Measurements from ENCODE around the gene ATIC. TPM values are rescaled to one million over a fixed set of nuclear protein-coding genes. Genes with fewer than 3 reads are reported as not detected.

ATIC gene
- total and polyA plus RNA-seq, 2 donors (not counting 1 experiment from before 2014, with no cell fraction given): 40.3 to 92.7 TPM

DNA sequence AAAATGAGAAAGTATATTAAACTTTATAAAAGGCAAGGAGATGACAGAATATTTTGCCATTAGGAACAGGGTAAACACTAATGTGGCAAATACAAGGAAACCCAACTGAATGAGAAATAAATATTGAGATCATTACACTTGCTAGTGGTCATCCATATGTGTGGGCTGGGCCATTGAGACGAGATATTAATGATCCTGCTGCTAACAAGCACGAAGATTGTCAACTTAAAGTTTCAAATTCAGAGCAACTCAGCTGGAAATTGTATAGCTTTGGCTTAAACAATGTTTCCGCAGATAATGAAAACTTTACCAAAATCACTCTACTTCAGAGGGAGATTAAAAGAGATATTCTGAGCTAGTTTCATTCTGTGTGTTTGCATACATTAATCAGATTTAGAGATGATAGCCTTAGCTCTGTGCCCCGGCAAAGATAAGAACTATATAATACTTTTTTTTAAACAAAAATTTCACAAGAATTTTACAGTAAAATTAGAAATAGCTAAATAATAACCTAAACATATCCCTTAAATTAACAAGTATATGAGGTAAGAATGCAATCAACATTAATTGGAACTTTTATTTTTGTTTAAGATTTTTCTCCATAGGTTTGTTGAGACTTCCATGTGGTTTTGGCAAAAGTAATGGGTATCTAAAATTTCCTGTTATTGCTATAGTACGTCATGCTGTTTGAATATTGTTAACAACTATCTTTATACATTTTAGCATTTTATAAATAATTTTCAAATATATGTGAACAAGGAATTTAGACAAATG, 84.0 kb downstream of the ATIC start:
- DNase-seq (ENCODE audit: low read depth in 2 of 2): no peak
- peaks cover 19% of the 10 kb centered on the region for H3K4me1 ChIP-seq (ENCODE audit: control insufficient read depth, extremely low read depth, insufficient read depth, low read length)
- H3K79me2 ChIP-seq (ENCODE audit: control insufficient read depth, insufficient read depth, low read length): peaks cover 16% of the 10 kb centered on the region
- no peaks in the 10 kb centered on the region for H4K20me1 ChIP-seq (ENCODE audit: control insufficient read depth, extremely low read depth, insufficient read depth, low read length)
- no peak overlapping the region for H3K4me3 ChIP-seq (replicated peaks in 1 of 4; ENCODE audit: control extremely low read depth in 1 of 4, insufficient read depth in 1 of 4, low read depth in 3 of 4, low read length in 4 of 4)
- no peak for TF ChIP-seq EZH2 (IDR thresholded peaks at IDR 0.05; ENCODE audit: low read length, missing control alignments)
- TF ChIP-seq, protein P1, sequence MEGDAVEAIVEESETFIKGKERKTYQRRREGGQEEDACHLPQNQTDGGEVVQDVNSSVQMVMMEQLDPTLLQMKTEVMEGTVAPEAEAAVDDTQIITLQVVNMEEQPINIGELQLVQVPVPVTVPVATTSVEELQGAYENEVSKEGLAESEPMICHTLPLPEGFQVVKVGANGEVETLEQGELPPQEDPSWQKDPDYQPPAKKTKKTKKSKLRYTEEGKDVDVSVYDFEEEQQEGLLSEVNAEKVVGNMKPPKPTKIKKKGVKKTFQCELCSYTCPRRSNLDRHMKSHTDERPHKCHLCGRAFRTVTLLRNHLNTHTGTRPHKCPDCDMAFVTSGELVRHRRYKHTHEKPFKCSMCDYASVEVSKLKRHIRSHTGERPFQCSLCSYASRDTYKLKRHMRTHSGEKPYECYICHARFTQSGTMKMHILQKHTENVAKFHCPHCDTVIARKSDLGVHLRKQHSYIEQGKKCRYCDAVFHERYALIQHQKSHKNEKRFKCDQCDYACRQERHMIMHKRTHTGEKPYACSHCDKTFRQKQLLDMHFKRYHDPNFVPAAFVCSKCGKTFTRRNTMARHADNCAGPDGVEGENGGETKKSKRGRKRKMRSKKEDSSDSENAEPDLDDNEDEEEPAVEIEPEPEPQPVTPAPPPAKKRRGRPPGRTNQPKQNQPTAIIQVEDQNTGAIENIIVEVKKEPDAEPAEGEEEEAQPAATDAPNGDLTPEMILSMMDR (conservative IDR thresholded peaks at IDR 0.05 in 1 of 2, IDR thresholded peaks at IDR 0.05 in 1 of 2; ENCODE audit: low read depth in 1 of 2, low read length in 2 of 2): no peak
- no peak overlapping the region for H3K9ac ChIP-seq (ENCODE audit: insufficient read depth, low read length)
- no peak overlapping the region for H3K27ac ChIP-seq (ENCODE audit: insufficient read depth, low read length)
- H3K9me3 ChIP-seq (ENCODE audit: control insufficient read depth, insufficient read depth, low read depth, low read length): no peaks in the 10 kb centered on the region
- peaks cover 40% of the 10 kb centered on the region for H3K36me3 ChIP-seq (ENCODE audit: control insufficient read depth, insufficient read depth, low read length)
- no peak overlapping the region for H2AFZ ChIP-seq (ENCODE audit: low read length)
- H3K4me2 ChIP-seq (ENCODE audit: extremely low read depth, insufficient read depth, low read length): no peak overlapping the region
- H3K27me3 ChIP-seq (ENCODE audit: control insufficient read depth, insufficient read depth, low read length): no peaks in the 10 kb centered on the region

DNA sequence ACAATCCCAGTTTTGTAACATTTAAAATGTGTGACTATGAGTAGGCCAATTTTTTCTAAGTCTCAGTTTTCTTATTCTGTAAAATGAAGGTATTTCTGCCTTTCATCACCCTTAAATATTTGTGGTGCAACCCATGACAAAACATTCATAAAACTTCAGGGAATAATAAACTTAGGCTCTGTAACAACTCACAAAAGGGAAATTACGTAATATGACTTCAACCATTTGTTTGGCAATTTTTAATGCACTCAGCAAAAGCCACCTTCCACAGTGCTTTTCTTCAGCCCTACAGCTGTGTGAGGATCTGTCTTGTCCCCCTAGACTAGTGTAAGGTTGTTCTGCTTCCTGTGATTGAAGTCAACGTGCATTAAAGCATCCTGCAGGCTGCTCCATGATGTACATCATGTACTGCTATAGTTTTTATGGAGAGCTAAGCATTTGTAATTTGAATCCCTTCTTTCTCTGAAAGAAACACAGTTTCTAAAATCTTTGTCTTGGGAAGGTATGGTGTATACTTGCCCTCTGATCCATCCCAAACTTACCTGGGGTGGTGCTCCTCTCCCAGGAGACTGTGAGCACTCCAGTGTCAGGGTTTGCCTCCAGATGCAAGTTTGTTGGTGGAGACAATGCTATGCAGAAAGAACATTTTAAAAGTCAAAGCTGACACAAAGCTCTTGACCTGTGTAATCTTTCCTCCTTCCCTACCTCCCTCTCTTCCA, 84.9 kb downstream of the ATIC start:
- Histone ChIP-seq H3K9ac (ENCODE audit: insufficient read depth, low read length) (no peak overlapping the region), H3K27ac (ENCODE audit: insufficient read depth, low read length) (no peak overlapping the region), H3K79me2 (ENCODE audit: control insufficient read depth, insufficient read depth, low read length) (peaks cover 14% of the 10 kb centered on the region), H3K36me3 (ENCODE audit: control insufficient read depth, insufficient read depth, low read length) (peaks cover 35% of the 10 kb centered on the region), H3K4me1 (ENCODE audit: control insufficient read depth, extremely low read depth, insufficient read depth, low read length) (peaks cover 19% of the 10 kb centered on the region), H3K9me3 (ENCODE audit: control insufficient read depth, insufficient read depth, low read depth, low read length) (no peaks in the 10 kb centered on the region), H3K27me3 (ENCODE audit: control insufficient read depth, insufficient read depth, low read length) (no peaks in the 10 kb centered on the region), H3K4me3 (replicated peaks in 1 of 4; ENCODE audit: control extremely low read depth in 1 of 4, insufficient read depth in 1 of 4, low read depth in 3 of 4, low read length in 4 of 4) (no peak overlapping the region), H4K20me1 (ENCODE audit: control insufficient read depth, extremely low read depth, insufficient read depth, low read length) (no peaks in the 10 kb centered on the region), H2AFZ (ENCODE audit: low read length) (no peak overlapping the region), H3K4me2 (ENCODE audit: extremely low read depth, insufficient read depth, low read length) (no peak overlapping the region)
- peak; percentile 66 to 90 for DNase-seq (ENCODE audit: low read depth in 2 of 2)
- no peak for TF ChIP-seq EZH2 (IDR thresholded peaks at IDR 0.05; ENCODE audit: low read length, missing control alignments)
- TF ChIP-seq, protein P1 (conservative IDR thresholded peaks at IDR 0.05 in 1 of 2, IDR thresholded peaks at IDR 0.05 in 1 of 2; ENCODE audit: low read depth in 1 of 2, low read length in 2 of 2): no peak

DNA sequence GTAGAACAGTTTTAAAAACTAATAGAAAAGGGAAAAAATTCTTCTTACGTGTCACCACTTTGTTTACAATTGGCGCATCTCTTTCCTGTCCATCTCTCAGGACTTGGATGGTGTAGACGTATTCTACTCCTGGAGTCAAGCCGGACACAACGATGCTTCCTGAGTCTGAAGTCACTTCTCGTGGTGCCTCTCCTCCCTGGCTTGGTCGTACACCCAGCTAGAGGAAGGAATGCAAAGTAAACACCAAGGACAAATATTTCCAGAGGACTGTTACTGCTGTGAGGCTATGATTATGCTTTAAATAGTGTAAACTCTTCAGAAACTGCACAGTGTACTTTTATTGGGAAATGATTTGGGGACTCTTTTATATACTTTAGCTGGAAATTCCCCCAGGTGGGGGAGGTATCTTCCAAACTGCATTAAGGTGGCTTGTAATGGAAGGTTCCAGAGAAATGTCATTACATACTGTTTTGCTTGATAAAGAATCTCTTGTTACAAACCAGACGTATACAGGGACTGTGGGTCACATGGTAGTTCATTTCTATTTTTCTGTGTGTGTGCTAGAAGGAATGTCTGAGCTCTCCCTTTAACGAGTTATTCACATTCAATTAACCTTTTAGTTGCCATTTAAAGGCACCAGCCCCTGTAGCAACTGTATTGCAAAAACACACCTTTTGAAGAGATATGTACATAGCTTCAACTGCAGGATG, 85.9 kb downstream of the ATIC start:
- H3K4me3 ChIP-seq (replicated peaks in 1 of 4; ENCODE audit: control extremely low read depth in 1 of 4, insufficient read depth in 1 of 4, low read depth in 3 of 4, low read length in 4 of 4): no peak overlapping the region
- peaks cover 2% of the 10 kb centered on the region for H4K20me1 ChIP-seq (ENCODE audit: control insufficient read depth, extremely low read depth, insufficient read depth, low read length)
- no peak overlapping the region for H3K4me2 ChIP-seq (ENCODE audit: extremely low read depth, insufficient read depth, low read length)
- H2AFZ ChIP-seq (ENCODE audit: low read length): no peak overlapping the region
- no peak for TF ChIP-seq EZH2 (IDR thresholded peaks at IDR 0.05; ENCODE audit: low read length, missing control alignments)
- TF ChIP-seq, protein P1 (conservative IDR thresholded peaks at IDR 0.05 in 1 of 2, IDR thresholded peaks at IDR 0.05 in 1 of 2; ENCODE audit: low read depth in 1 of 2, low read length in 2 of 2): peak in 1 of 2 donors; percentile 16
- H3K9ac ChIP-seq (ENCODE audit: insufficient read depth, low read length): no peak overlapping the region
- H3K36me3 ChIP-seq (ENCODE audit: control insufficient read depth, insufficient read depth, low read length): peaks cover 28% of the 10 kb centered on the region
- H3K79me2 ChIP-seq (ENCODE audit: control insufficient read depth, insufficient read depth, low read length): peaks cover 12% of the 10 kb centered on the region
- no peaks in the 10 kb centered on the region for H3K9me3 ChIP-seq (ENCODE audit: control insufficient read depth, insufficient read depth, low read depth, low read length)
- no peaks in the 10 kb centered on the region for H3K27me3 ChIP-seq (ENCODE audit: control insufficient read depth, insufficient read depth, low read length)
- peak overlapping the region; percentile 19 for H3K27ac ChIP-seq (ENCODE audit: insufficient read depth, low read length)
- DNase-seq (ENCODE audit: low read depth in 2 of 2): peak in 1 of 2 donors; percentile 51
- peaks cover 19% of the 10 kb centered on the region for H3K4me1 ChIP-seq (ENCODE audit: control insufficient read depth, extremely low read depth, insufficient read depth, low read length)
